Thymus (tissue), 11 donors: ENCODE results near the gene PCDHB10. TPM values are rescaled to one million over a fixed set of nuclear protein-coding genes. Genes with fewer than 3 reads are reported as not detected.
A peak's percentile ranks its signal among the peaks of the same experiment; 100 is the strongest.
"Not testable (repeated sequence)": the region's sequence is repeated elsewhere in the genome, so short reads cannot be mapped to it uniquely, and the experiment has no call there.

Experiments
- DNase-seq, 9 donors: peaks; one replicate each; pipeline ENCODE4 v3.0.0-alpha.2; 2013; ENCODE audit warnings: low spot score in 9 of 9, low read depth in 6 of 9, missing footprints in 1 of 9
- H3K27ac ChIP-seq, 2 donors: one replicate each; pipeline ENCODE4 v1.5.1; 2013; ENCODE audit warnings: control low read depth in 1 of 2, low read depth in 1 of 2, low read length in 1 of 2, mild to moderate bottlenecking in 1 of 2, moderate library complexity in 1 of 2
- H3K27me3 ChIP-seq, 2 donors: one replicate each; pipeline ENCODE4 v1.5.1; 2013; ENCODE audit warnings: low read length in 1 of 2; ENCODE audit not compliant: control insufficient read depth in 2 of 2, insufficient read depth in 1 of 2
- H3K36me3 ChIP-seq, 2 donors: one replicate each; pipeline ENCODE4 v1.5.1; 2013; ENCODE audit warnings: low read length in 1 of 2, mild to moderate bottlenecking in 1 of 2, moderate library complexity in 1 of 2; ENCODE audit not compliant: control insufficient read depth in 2 of 2, insufficient read depth in 2 of 2
- H3K4me1 ChIP-seq, 2 donors: one replicate each; pipeline ENCODE4 v1.5.1; 2013; ENCODE audit warnings: low read length in 2 of 2; ENCODE audit not compliant: control insufficient read depth in 2 of 2, insufficient read depth in 2 of 2
- H3K4me3 ChIP-seq, 2 donors: one replicate each; pipeline ENCODE4 v1.5.1; 2013; ENCODE audit warnings: low read length in 2 of 2, control low read depth in 1 of 2, mild to moderate bottlenecking in 1 of 2
- H3K9me3 ChIP-seq, 2 donors: one replicate each; pipeline ENCODE4 v1.5.1; 2013; ENCODE audit warnings: low read length in 1 of 2, mild to moderate bottlenecking in 1 of 2; ENCODE audit not compliant: control insufficient read depth in 2 of 2, insufficient read depth in 1 of 2
- WGBS: extraction: QIAGEN DNeasy Blood & Tissue Kit; methylation state at CpG from one replicate; pipeline ENCODE4 v1.1.7; 2013; 5-methylcytosine and 5-hydroxymethylcytosine counted together
- polyA plus RNA-seq: library from polyadenylated mRNA; stranded (reverse); fragments of 200-250 nt; gene quantifications from one replicate; pipeline ENCODE4 v1.2.3, GENCODE V29; 2013
- total RNA-seq: library from RNA; stranded (reverse); fragments of 120-200 nt; gene quantifications from one replicate; pipeline ENCODE4 v1.2.4, GENCODE V29; 2013
- donor health status: healthy.

PCDHB10 gene
- total and polyA plus RNA-seq, 2 donors, result 0.19 to 0.23 TPM

- Histone ChIP-seq H3K27ac (no peak within 1 kb of the TSS), H3K4me1 (no peaks in the 10 kb centered on the region), H3K4me3 (no peak within 1 kb of the TSS), H3K36me3 (no peaks in the 10 kb centered on the region), H3K27me3 (peaks cover 0 to 37% of the 10 kb centered on the region in 2 donors), H3K9me3 (peaks cover 2 to 8% of the 10 kb centered on the region in 2 donors)
- WGBS, result 23% methylated on average over 13 of the region's 13 CpGs
- DNase-seq, result no peak
These were observed 9.9 kb upstream of the PCDHB10 start, which contains the start of gene PCDHB16 for GRCh38 chr5:141182248-141182647. PCDHB16 (plus strand) TSS chr5:141182387; CDS start chr5:141182560, 173 bp downstream.

- not testable (repeated sequence) for H3K4me3 ChIP-seq, DNase-seq, H3K9me3 ChIP-seq, H3K36me3 ChIP-seq, H3K4me1 ChIP-seq, H3K27ac ChIP-seq
- peaks cover 0 to 37% of the 10 kb centered on the region in 2 donors for H3K27me3 ChIP-seq
- 46% methylated on average over 46 of the region's 69 CpGs for WGBS
These were observed 7.9 kb upstream of the PCDHB10 start for GRCh38 chr5:141184117-141184855.

- WGBS, result 21% methylated on average over 9 of the region's 9 CpGs
- Histone ChIP-seq H3K4me3 (no peak within 1 kb of the TSS), H3K4me1 (no peaks in the 10 kb centered on the region), H3K27ac (no peak within 1 kb of the TSS), H3K27me3 (peaks cover 0 to 38% of the 10 kb centered on the region in 2 donors), H3K36me3 (no peaks in the 10 kb centered on the region), H3K9me3 (peaks cover 2 to 8% of the 10 kb centered on the region in 2 donors)
- DNase-seq, result peak in 2 of 9 donors; percentile 4 to 18
These were observed 5.1 kb upstream of the PCDHB10 start, which contains the start of gene PCDHB9 for GRCh38 chr5:141186897-141187512. PCDHB9 (plus strand) TSS chr5:141187161; CDS start chr5:141187319, 158 bp downstream.

- WGBS, result 45% methylated on average over 28 of the region's 37 CpGs
- H3K27me3 ChIP-seq, result peaks cover 0 to 27% of the 10 kb centered on the region in 2 donors
- not testable (repeated sequence) for H3K4me1 ChIP-seq, H3K36me3 ChIP-seq, H3K9me3 ChIP-seq, H3K27ac ChIP-seq, DNase-seq, H3K4me3 ChIP-seq
These were observed 3.5 kb upstream of the PCDHB10 start for GRCh38 chr5:141188682-141189081.

GRCh38 chr5:141189131-141189530 lies 3.0 kb upstream of the PCDHB10 start:
- not testable (repeated sequence) for H3K4me3 ChIP-seq, H3K4me1 ChIP-seq, H3K9me3 ChIP-seq, H3K36me3 ChIP-seq, DNase-seq, H3K27ac ChIP-seq
- WGBS, result 39% methylated on average over 31 of the region's 35 CpGs
- H3K27me3 ChIP-seq, result peaks cover 0 to 26% of the 10 kb centered on the region in 2 donors

GRCh38 chr5:141194332-141194731 lies 2.2 kb downstream of the PCDHB10 start:
- DNase-seq, H3K27ac ChIP-seq, H3K36me3 ChIP-seq, H3K4me1 ChIP-seq, H3K9me3 ChIP-seq, H3K4me3 ChIP-seq: not testable (repeated sequence)
- peaks cover 0 to 11% of the 10 kb centered on the region in 2 donors for H3K27me3 ChIP-seq
- WGBS, result 32% methylated on average over 20 of the region's 37 CpGs

GRCh38 chr5:141196363-141196762 lies 4.2 kb downstream of the PCDHB10 start:
- H3K4me1 ChIP-seq, result no peaks in the 10 kb centered on the region
- no peaks in the 10 kb centered on the region for H3K36me3 ChIP-seq
- DNase-seq, result no peak
- 42% methylated on average over 3 of the region's 3 CpGs for WGBS
- H3K27ac ChIP-seq, result no peak overlapping the region
- H3K27me3 ChIP-seq, result peaks cover 0 to 14% of the 10 kb centered on the region in 2 donors
- H3K4me3 ChIP-seq, result no peak overlapping the region
- peaks cover 0 to 4% of the 10 kb centered on the region in 2 donors for H3K9me3 ChIP-seq

- Histone ChIP-seq H3K9me3 (peaks cover 0 to 4% of the 10 kb centered on the region in 2 donors), H3K4me1 (no peaks in the 10 kb centered on the region), H3K27ac (no peak within 1 kb of the TSS), H3K4me3 (no peak within 1 kb of the TSS), H3K36me3 (no peaks in the 10 kb centered on the region), H3K27me3 (peaks cover 0 to 19% of the 10 kb centered on the region in 2 donors)
- 43% methylated on average over 21 of the region's 21 CpGs for WGBS
- DNase-seq, result no peak
These were observed 7.4 kb downstream of the PCDHB10 start, which contains the start of gene PCDHB11 for GRCh38 chr5:141199359-141200235. PCDHB11 (plus strand) TSS chr5:141199627; CDS start chr5:141199775, 148 bp downstream.
